HCT116 (cell line): ENCODE measurements around the gene ARHGAP35. TPM values are rescaled to one million over a fixed set of nuclear protein-coding genes. Genes with fewer than 3 reads are reported as not detected.

Source experiments
- ATAC-seq: fragments of 200-7000 bp; cut with Tn5 transposase; 2 replicates; pipeline ENCODE4 v1.9.1; 2020; ENCODE audit warnings: mild to moderate bottlenecking, moderate library complexity
- BruUV-seq: library from RNA; stranded (reverse); fragments of 400-500 nt; replicated peaks from 2 replicates; lab custom pipeline; 2021; lab: Mats Ljungman, UMichigan
- CTCF ChIA-PET: fragments of 300-600 bp; sonication (Branson Sonifier 250); formaldehyde crosslinking; loops from one replicate; lab custom pipeline; 2021; ENCODE audit warnings: antibody characterized with exemption; lab: Charles Lee
- POLR2A ChIA-PET: fragments of 300-600, 350-600 bp; sonication (Branson Sonifier 250); formaldehyde crosslinking; loops from one replicate; lab custom pipeline; 2021; ENCODE audit warnings: antibody characterized with exemption; lab: Charles Lee
- RAD21 ChIA-PET, 2 experiments: fragments of 300-600 bp; sonication (Branson Sonifier 250); formaldehyde crosslinking; loops; one replicate each; lab custom pipeline; 2023; ENCODE audit warnings: low total read pairs in 2 of 2; ENCODE audit not compliant: uncharacterized antibody in 2 of 2, unreplicated experiment in 2 of 2, low non-redundant PET in 1 of 2; lab: Charles Lee
- DNase-seq: peaks from one replicate; pipeline ENCODE4 v3.0.0-alpha.2; 2010; ENCODE audit warnings: low read depth, low spot score
- H2AFZ ChIP-seq: fragments of 200-600 bp; shearing (Covaris generic), sonication (generic); 2 replicates; pipeline ENCODE4 v1.6.1; 2017; ENCODE audit warnings: low read depth, mixed run types, mixed read lengths, antibody characterized with exemption, low read length; ENCODE audit not compliant: poor library complexity, severe bottlenecking
- H3K27ac ChIP-seq: 2 replicates; pipeline ENCODE4 v1.5.1; 2012; ENCODE audit warnings: low read depth, low read length
- H3K27me3 ChIP-seq: fragments of 200-600 bp; sonication (generic); 2 replicates; pipeline ENCODE4 v1.6.1; 2016; ENCODE audit warnings: mixed run types, low read length, mixed read lengths; ENCODE audit not compliant: insufficient read depth
- H3K36me3 ChIP-seq, 2 experiments: fragments of 200-500 bp in 1 of 2; fragments of 200-600 bp in 1 of 2; sonication (Bioruptor generic) in 1 of 2; sonication (generic) in 1 of 2; 2 replicates each; pipeline versions ENCODE4 v1.5.1 to v1.6.1; 2014 to 2016; ENCODE audit warnings: low read length in 2 of 2, inconsistent platforms in 1 of 2, mixed read lengths in 1 of 2, mixed run types in 1 of 2; ENCODE audit not compliant: insufficient read depth in 2 of 2, control insufficient read depth in 1 of 2
- H3K4me1 ChIP-seq, 2 experiments: fragments of 200-600 bp in 1 of 2; sonication (generic) in 1 of 2; 2 replicates each; pipeline versions ENCODE4 v1.5.1 to v1.6.1; 2012 to 2017; ENCODE audit warnings: low read length in 2 of 2, inconsistent platforms in 1 of 2, mild to moderate bottlenecking in 1 of 2, mixed read lengths in 1 of 2, mixed run types in 1 of 2, moderate library complexity in 1 of 2; ENCODE audit not compliant: insufficient read depth in 2 of 2, control insufficient read depth in 1 of 2
- H3K4me2 ChIP-seq: fragments of 200-600 bp; sonication (generic); 2 replicates; pipeline ENCODE4 v1.6.1; 2017; ENCODE audit warnings: mixed run types, low read length, mixed read lengths
- H3K4me3 ChIP-seq, 2 experiments: fragments of 200-600 bp in 1 of 2; sonication (generic) in 1 of 2; replicated peaks in 1 of 2; 2 replicates each; pipeline ENCODE4 v1.5.1; 2011 to 2016; ENCODE audit warnings: low read length in 2 of 2, control low read depth in 1 of 2, low read depth in 1 of 2, mild to moderate bottlenecking in 1 of 2, mixed read lengths in 1 of 2, mixed run types in 1 of 2
- H3K79me2 ChIP-seq: fragments of 200-600 bp; sonication (generic); 2 replicates; pipeline ENCODE4 v1.6.1; 2017; ENCODE audit warnings: mild to moderate bottlenecking, mixed run types, low read length, moderate library complexity, mixed read lengths; ENCODE audit not compliant: insufficient read depth
- H3K9ac ChIP-seq: fragments of 200-600 bp; sonication (generic); 2 replicates; pipeline ENCODE4 v1.6.1; 2016; ENCODE audit warnings: low read length, mixed read lengths
- H3K9me2 ChIP-seq: fragments of 200-600 bp; sonication (generic), shearing (Covaris generic); 2 replicates; pipeline ENCODE4 v1.6.1; 2017; ENCODE audit warnings: mixed run types, mild to moderate bottlenecking, moderate library complexity; ENCODE audit not compliant: insufficient read depth
- H3K9me3 ChIP-seq, 2 experiments: fragments of 200-500 bp in 1 of 2; fragments of 200-600 bp in 1 of 2; sonication (Bioruptor generic) in 1 of 2; sonication (generic) in 1 of 2; 2 replicates each; pipeline ENCODE4 v1.6.1; 2014 to 2017; ENCODE audit warnings: low read length in 2 of 2, mixed read lengths in 2 of 2, inconsistent platforms in 1 of 2, low read depth in 1 of 2, mild to moderate bottlenecking in 1 of 2, mixed run types in 1 of 2, moderate library complexity in 1 of 2; ENCODE audit not compliant: control insufficient read depth in 1 of 2, insufficient read depth in 1 of 2
- H4K20me1 ChIP-seq: fragments of 200-600 bp; sonication (generic), shearing (Covaris generic); 2 replicates; pipeline ENCODE4 v1.6.1; 2017; ENCODE audit warnings: mixed run types, mild to moderate bottlenecking, moderate library complexity; ENCODE audit not compliant: insufficient read depth
- CBX3 ChIP-seq: IDR thresholded peaks from 2 replicates; pipeline ENCODE4 v1.6.1; 2012; ENCODE audit warnings: low read depth
- CEBPB ChIP-seq: IDR thresholded peaks from 2 replicates; pipeline ENCODE4 v1.6.1; 2012; ENCODE audit warnings: low read depth
- ELF1 ChIP-seq: IDR thresholded peaks from 2 replicates; pipeline ENCODE4 v1.6.1; 2012; ENCODE audit warnings: low read depth, borderline replicate concordance
- EZH2 ChIP-seq: fragments of 200-600 bp; sonication (generic); IDR thresholded peaks from 2 replicates; pipeline ENCODE4 v1.6.1; 2017; ENCODE audit warnings: antibody characterized with exemption, mixed run types
- EZH2phosphoT487 ChIP-seq: fragments of 200-600 bp; IDR thresholded peaks from 2 replicates; pipeline ENCODE4 v1.6.1; 2018; ENCODE audit warnings: antibody characterized with exemption, borderline replicate concordance
- POLR2A ChIP-seq: IDR thresholded peaks from 2 replicates; pipeline ENCODE4 v1.7.0; 2011; ENCODE audit warnings: borderline replicate concordance; ENCODE audit not compliant: insufficient read depth, insufficient read length; ENCODE audit errors: extremely low read depth
- SP1 ChIP-seq: IDR thresholded peaks from 2 replicates; pipeline ENCODE4 v1.6.1; 2012; ENCODE audit warnings: low read depth
- SRF ChIP-seq: IDR thresholded peaks from 2 replicates; pipeline ENCODE4 v1.6.1; 2012; ENCODE audit warnings: low read depth
- YY1 ChIP-seq: IDR thresholded peaks from 2 replicates; pipeline ENCODE4 v1.6.1; 2011; ENCODE audit warnings: low read length, low read depth, moderate library complexity, mild to moderate bottlenecking; ENCODE audit not compliant: insufficient replicate concordance; ENCODE audit errors: extremely low read depth
- ZNF274 ChIP-seq: fragments of 200-500 bp; sonication (Bioruptor generic); IDR thresholded peaks from 2 replicates; pipeline ENCODE4 v1.6.1; 2014; ENCODE audit warnings: mild to moderate bottlenecking, low read depth, low read length, inconsistent platforms
- intact Hi-C: fragments of 100-400 bp; cut with micrococcal nuclease; formaldehyde crosslinking; loops from 2 replicates; pipeline ENCODE4 v1.10.0; 2022
- total RNA-seq: library from RNA; stranded (reverse); gene quantifications from one replicate; pipeline ENCODE4 v1.2.1, GENCODE V29; 2021; ENCODE audit not compliant: unreplicated experiment
- TF ChIP-seq, protein P1 (sequence below): IDR thresholded peaks from 2 replicates; pipeline ENCODE4 v1.6.1; 2012
- TF ChIP-seq, protein P2 (sequence below): IDR thresholded peaks from 2 replicates; pipeline ENCODE4 v1.6.1; 2012
- TF ChIP-seq, protein P3 (sequence below), 3 experiments: fragments of 200-600 bp in 1 of 3; sonication (generic) in 1 of 3; IDR thresholded peaks in 2 of 3; conservative IDR thresholded peaks in 1 of 3; 2 replicates each; pipeline ENCODE4 v1.5.1; 2012 to 2017; ENCODE audit warnings: low read depth in 2 of 3, low read length in 2 of 3, antibody characterized with exemption in 1 of 3, borderline replicate concordance in 1 of 3, control low read depth in 1 of 3, mild to moderate bottlenecking in 1 of 3, mixed read lengths in 1 of 3, mixed run types in 1 of 3, moderate library complexity in 1 of 3; ENCODE audit not compliant: insufficient read depth in 1 of 3
- TF ChIP-seq, protein P4 (sequence below): IDR thresholded peaks from 2 replicates; pipeline ENCODE4 v1.6.1; 2011; ENCODE audit warnings: mild to moderate bottlenecking, low read length, moderate library complexity; ENCODE audit not compliant: insufficient replicate concordance; ENCODE audit errors: extremely low read depth

Gene ARHGAP35
- total RNA-seq, 1 experiment from 2014 or later = 47.6 TPM

DNA sequence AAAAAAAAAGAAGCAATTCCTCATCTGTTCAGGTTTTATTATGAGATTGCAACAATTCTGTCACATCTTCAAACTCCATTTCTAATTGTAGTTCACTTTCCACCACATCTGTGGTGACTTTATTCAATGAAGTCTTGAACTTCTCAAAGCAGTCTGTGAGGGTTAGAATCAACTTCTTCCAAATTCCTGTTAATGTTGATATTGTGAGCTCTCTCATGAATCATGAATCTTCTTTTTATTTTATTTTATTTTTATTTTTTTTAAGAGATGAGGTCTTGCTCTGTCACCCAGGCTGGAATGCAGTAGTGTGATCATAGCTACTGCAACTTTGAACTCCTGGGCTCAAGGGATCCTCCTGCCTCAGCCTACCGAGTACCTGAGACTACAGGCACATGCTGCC lies 19.6 kb downstream of the ARHGAP35 start (continued):
- TF ChIP-seq, protein P1, sequence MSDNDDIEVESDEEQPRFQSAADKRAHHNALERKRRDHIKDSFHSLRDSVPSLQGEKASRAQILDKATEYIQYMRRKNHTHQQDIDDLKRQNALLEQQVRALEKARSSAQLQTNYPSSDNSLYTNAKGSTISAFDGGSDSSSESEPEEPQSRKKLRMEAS = no peak
- no peak for TF ChIP-seq CBX3

DNA sequence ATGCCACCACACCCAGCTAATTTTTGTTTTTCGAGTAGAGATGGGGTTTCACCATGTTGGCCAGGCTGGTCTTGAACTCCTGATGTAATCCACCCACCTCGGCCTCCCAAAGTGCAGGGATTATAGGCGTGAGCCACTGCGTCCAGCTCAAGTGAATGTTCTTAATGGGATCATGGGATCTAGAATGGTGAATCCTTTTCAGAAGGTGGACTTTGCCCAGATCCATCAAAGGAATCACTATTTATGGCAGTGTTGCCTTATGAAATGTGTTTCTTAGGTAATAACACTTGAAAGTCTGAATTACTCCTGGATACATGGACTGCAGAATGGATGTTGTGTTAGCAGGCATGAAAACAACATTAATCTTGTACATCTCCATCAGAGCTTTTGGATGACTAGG lies 20.3 kb downstream of the ARHGAP35 start:
- no peaks in the 10 kb centered on the region for H3K9me3 ChIP-seq
- H3K9me2 ChIP-seq = no peaks in the 10 kb centered on the region
- intact Hi-C loops = no loop called here
- H4K20me1 ChIP-seq = no peaks in the 10 kb centered on the region
- POLR2A ChIA-PET = interaction anchor here (0.7 kb wide), 1 partner anchor 9 kb away, joined by 3 read pairs; no protein-coding TSS in a partner anchor
- no peak overlapping the region for H3K9ac ChIP-seq
- no peak overlapping the region for H3K4me3 ChIP-seq
- no peaks in the 10 kb centered on the region for H3K36me3 ChIP-seq
- RAD21 ChIA-PET = no interaction called here
- CTCF ChIA-PET = no interaction called here
- H3K27ac ChIP-seq = no peak overlapping the region
- no peak for TF ChIP-seq EZH2phosphoT487
- TF ChIP-seq EZH2 = no peak
- TF ChIP-seq, protein P2, sequence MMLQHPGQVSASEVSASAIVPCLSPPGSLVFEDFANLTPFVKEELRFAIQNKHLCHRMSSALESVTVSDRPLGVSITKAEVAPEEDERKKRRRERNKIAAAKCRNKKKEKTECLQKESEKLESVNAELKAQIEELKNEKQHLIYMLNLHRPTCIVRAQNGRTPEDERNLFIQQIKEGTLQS = no peak
- no peak for TF ChIP-seq SP1
- no peak for TF ChIP-seq YY1
- no peak for TF ChIP-seq CBX3
- BruUV-seq = no TSS peak
- no peaks in the 10 kb centered on the region for H3K27me3 ChIP-seq
- no peak overlapping the region for H2AFZ ChIP-seq
- DNase-seq = no peak
- ATAC-seq = no peak
- H3K4me2 ChIP-seq = no peak overlapping the region
- H3K79me2 ChIP-seq = peaks cover 73% of the 10 kb centered on the region
- peaks cover 40 to 50% of the 10 kb centered on the region in 2 experiments for H3K4me1 ChIP-seq

DNA sequence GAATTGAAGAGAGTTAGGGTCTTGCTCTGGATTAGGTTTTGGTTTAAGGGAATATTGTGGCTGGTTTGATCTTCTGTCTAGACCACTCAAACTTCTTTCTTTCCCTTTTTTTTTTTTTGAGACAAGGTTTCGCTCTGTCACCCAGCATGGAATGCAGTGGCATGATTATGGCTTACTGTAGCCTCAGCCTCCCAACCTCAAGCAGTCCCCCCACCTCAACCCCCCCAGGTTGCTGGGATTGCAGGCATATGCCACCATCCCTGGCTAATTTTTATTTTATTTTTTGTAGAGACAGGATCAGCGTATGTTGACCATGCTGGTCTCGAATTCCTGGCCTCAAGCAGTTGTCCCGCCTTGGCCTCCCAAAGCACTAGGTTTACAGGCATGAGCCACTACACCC lies 21.2 kb downstream of the ARHGAP35 start:
- intact Hi-C loops = no loop called here
- H3K9me3 ChIP-seq = no peaks in the 10 kb centered on the region
- ChIA-PET CTCF (no interaction called here), RAD21 (no interaction called here), POLR2A (no interaction called here)
- H3K4me3 ChIP-seq = no peak overlapping the region
- no peak for DNase-seq
- no peaks in the 10 kb centered on the region for H3K27me3 ChIP-seq
- H3K27ac ChIP-seq = no peak overlapping the region
- BruUV-seq = no TSS peak
- ATAC-seq = no peak
- no peak overlapping the region for H3K9ac ChIP-seq
- H3K4me2 ChIP-seq = no peak overlapping the region
- H3K9me2 ChIP-seq = no peaks in the 10 kb centered on the region
- H4K20me1 ChIP-seq = no peaks in the 10 kb centered on the region
- no peaks in the 10 kb centered on the region for H3K36me3 ChIP-seq
- no peak overlapping the region for H2AFZ ChIP-seq
- peaks cover 36 to 42% of the 10 kb centered on the region in 2 experiments for H3K4me1 ChIP-seq
- H3K79me2 ChIP-seq = peaks cover 70% of the 10 kb centered on the region
- TF ChIP-seq SRF = no peak
- no peak for TF ChIP-seq EZH2phosphoT487
- TF ChIP-seq ELF1 = no peak
- no peak for TF ChIP-seq POLR2A
- no peak for TF ChIP-seq EZH2
- TF ChIP-seq, protein P3, sequence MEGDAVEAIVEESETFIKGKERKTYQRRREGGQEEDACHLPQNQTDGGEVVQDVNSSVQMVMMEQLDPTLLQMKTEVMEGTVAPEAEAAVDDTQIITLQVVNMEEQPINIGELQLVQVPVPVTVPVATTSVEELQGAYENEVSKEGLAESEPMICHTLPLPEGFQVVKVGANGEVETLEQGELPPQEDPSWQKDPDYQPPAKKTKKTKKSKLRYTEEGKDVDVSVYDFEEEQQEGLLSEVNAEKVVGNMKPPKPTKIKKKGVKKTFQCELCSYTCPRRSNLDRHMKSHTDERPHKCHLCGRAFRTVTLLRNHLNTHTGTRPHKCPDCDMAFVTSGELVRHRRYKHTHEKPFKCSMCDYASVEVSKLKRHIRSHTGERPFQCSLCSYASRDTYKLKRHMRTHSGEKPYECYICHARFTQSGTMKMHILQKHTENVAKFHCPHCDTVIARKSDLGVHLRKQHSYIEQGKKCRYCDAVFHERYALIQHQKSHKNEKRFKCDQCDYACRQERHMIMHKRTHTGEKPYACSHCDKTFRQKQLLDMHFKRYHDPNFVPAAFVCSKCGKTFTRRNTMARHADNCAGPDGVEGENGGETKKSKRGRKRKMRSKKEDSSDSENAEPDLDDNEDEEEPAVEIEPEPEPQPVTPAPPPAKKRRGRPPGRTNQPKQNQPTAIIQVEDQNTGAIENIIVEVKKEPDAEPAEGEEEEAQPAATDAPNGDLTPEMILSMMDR (IDR thresholded peaks at IDR 0.05 in 2 of 3, conservative IDR thresholded peaks at IDR 0.05 in 1 of 3; ENCODE audit: borderline replicate concordance in 1 of 3, insufficient read depth in 1 of 3, low read depth in 2 of 3, low read length in 2 of 3) = no peak
- no peak for TF ChIP-seq SP1
- TF ChIP-seq, protein P2 = no peak
- TF ChIP-seq ZNF274 = no peak
- TF ChIP-seq, protein P4, sequence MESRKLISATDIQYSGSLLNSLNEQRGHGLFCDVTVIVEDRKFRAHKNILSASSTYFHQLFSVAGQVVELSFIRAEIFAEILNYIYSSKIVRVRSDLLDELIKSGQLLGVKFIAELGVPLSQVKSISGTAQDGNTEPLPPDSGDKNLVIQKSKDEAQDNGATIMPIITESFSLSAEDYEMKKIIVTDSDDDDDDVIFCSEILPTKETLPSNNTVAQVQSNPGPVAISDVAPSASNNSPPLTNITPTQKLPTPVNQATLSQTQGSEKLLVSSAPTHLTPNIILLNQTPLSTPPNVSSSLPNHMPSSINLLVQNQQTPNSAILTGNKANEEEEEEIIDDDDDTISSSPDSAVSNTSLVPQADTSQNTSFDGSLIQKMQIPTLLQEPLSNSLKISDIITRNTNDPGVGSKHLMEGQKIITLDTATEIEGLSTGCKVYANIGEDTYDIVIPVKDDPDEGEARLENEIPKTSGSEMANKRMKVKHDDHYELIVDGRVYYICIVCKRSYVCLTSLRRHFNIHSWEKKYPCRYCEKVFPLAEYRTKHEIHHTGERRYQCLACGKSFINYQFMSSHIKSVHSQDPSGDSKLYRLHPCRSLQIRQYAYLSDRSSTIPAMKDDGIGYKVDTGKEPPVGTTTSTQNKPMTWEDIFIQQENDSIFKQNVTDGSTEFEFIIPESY = no peak
- TF ChIP-seq CEBPB = no peak
